KOPT-K1 (cell line): ENCODE results near the gene SYNM.

ENCODE experiments used
- H3K27ac ChIP-seq: fragments of 200-600 bp; sonication (generic); 2 replicates; pipeline ENCODE4 v1.5.1; 2016; ENCODE audit warnings: antibody characterized with exemption, mild to moderate bottlenecking, low read depth, low read length; ENCODE audit not compliant: poor library complexity, severe bottlenecking
- H3K36me3 ChIP-seq: fragments of 200-600 bp; sonication (generic); 2 replicates; pipeline ENCODE4 v1.5.1; 2017; ENCODE audit warnings: antibody characterized with exemption, mild to moderate bottlenecking, low read length, moderate library complexity; ENCODE audit not compliant: insufficient read depth
- H3K9me3 ChIP-seq: fragments of 200-600 bp; sonication (generic); 2 replicates; pipeline ENCODE4 v1.5.1; 2017; ENCODE audit warnings: antibody characterized with exemption, low read length, mild to moderate bottlenecking; ENCODE audit not compliant: insufficient read depth, poor library complexity, severe bottlenecking

Gene SYNM

GRCh38 chr15:99134317-99134821 lies 29.5 kb downstream of the SYNM start:
- Histone ChIP-seq H3K9me3 (no peaks in the 10 kb centered on the region), H3K27ac (no peak overlapping the region), H3K36me3 (no peaks in the 10 kb centered on the region)

- Histone ChIP-seq H3K27ac (no peak overlapping the region), H3K36me3 (no peaks in the 10 kb centered on the region), H3K9me3 (no peaks in the 10 kb centered on the region)
Measured at GRCh38 chr15:99135194-99135593, 30.3 kb downstream of the SYNM start.

- no peak overlapping the region for H3K27ac ChIP-seq
- no peaks in the 10 kb centered on the region for H3K9me3 ChIP-seq
- H3K36me3 ChIP-seq, result no peaks in the 10 kb centered on the region
Measured at GRCh38 chr15:99137111-99137546, 32.2 kb downstream of the SYNM start.

GRCh38 chr15:99137877-99138276 lies 33.0 kb downstream of the SYNM start:
- Histone ChIP-seq H3K36me3 (no peaks in the 10 kb centered on the region), H3K27ac (no peak overlapping the region)

GRCh38 chr15:99138491-99138982 lies 33.7 kb downstream of the SYNM start:
- Histone ChIP-seq H3K27ac (no peak overlapping the region), H3K9me3 (no peaks in the 10 kb centered on the region), H3K36me3 (no peaks in the 10 kb centered on the region)

More at GRCh38 chr15:99137877-99138276, 33.0 kb downstream of the SYNM start:
- H3K9me3 ChIP-seq, result no peaks in the 10 kb centered on the region

GRCh38 chr15:99139276-99139675 lies 34.4 kb downstream of the SYNM start:
- H3K27ac ChIP-seq, result no peak overlapping the region
- H3K36me3 ChIP-seq, result no peaks in the 10 kb centered on the region
- H3K9me3 ChIP-seq, result no peaks in the 10 kb centered on the region

GRCh38 chr15:99140590-99140989 lies 35.7 kb downstream of the SYNM start:
- Histone ChIP-seq H3K27ac (no peak overlapping the region), H3K9me3 (no peaks in the 10 kb centered on the region), H3K36me3 (no peaks in the 10 kb centered on the region)

- H3K36me3 ChIP-seq, result no peaks in the 10 kb centered on the region
- H3K27ac ChIP-seq, result no peak overlapping the region
- H3K9me3 ChIP-seq, result no peaks in the 10 kb centered on the region
Measured at GRCh38 chr15:99141943-99142342, 37.1 kb downstream of the SYNM start.

GRCh38 chr15:99142562-99142961 lies 37.7 kb downstream of the SYNM start:
- no peak overlapping the region for H3K27ac ChIP-seq
- H3K36me3 ChIP-seq, result no peaks in the 10 kb centered on the region
- no peaks in the 10 kb centered on the region for H3K9me3 ChIP-seq

GRCh38 chr15:99143242-99143641 lies 38.4 kb downstream of the SYNM start:
- H3K27ac ChIP-seq, result no peak overlapping the region

GRCh38 chr15:99143655-99144610 lies 39.1 kb downstream of the SYNM start:
- Histone ChIP-seq H3K9me3 (no peaks in the 10 kb centered on the region), H3K27ac (no peak overlapping the region), H3K36me3 (no peaks in the 10 kb centered on the region)

More at GRCh38 chr15:99143242-99143641, 38.4 kb downstream of the SYNM start:
- Histone ChIP-seq H3K9me3 (no peaks in the 10 kb centered on the region), H3K36me3 (no peaks in the 10 kb centered on the region)

- no peaks in the 10 kb centered on the region for H3K9me3 ChIP-seq
- H3K27ac ChIP-seq, result no peak overlapping the region
- H3K36me3 ChIP-seq, result no peaks in the 10 kb centered on the region
Measured at GRCh38 chr15:99145005-99145404, 40.1 kb downstream of the SYNM start.

GRCh38 chr15:99145778-99146177 lies 40.9 kb downstream of the SYNM start:
- no peaks in the 10 kb centered on the region for H3K9me3 ChIP-seq
- H3K36me3 ChIP-seq, result no peaks in the 10 kb centered on the region

GRCh38 chr15:99146661-99147060 lies 41.8 kb downstream of the SYNM start:
- no peaks in the 10 kb centered on the region for H3K9me3 ChIP-seq
- H3K36me3 ChIP-seq, result no peaks in the 10 kb centered on the region
- H3K27ac ChIP-seq, result no peak overlapping the region

More at GRCh38 chr15:99145778-99146177, 40.9 kb downstream of the SYNM start:
- H3K27ac ChIP-seq, result no peak overlapping the region

- no peaks in the 10 kb centered on the region for H3K36me3 ChIP-seq
- no peaks in the 10 kb centered on the region for H3K9me3 ChIP-seq
- no peak overlapping the region for H3K27ac ChIP-seq
Measured at GRCh38 chr15:99148851-99149276, 44.0 kb downstream of the SYNM start.
